ENCODE results near the gene CACNA1H.

GRCh38 chr16:1117926-1118325, 35.0 kb upstream of the CACNA1H start:
- TF ChIP-seq POLR2AphosphoS5 (IDR thresholded peaks at IDR 0.05) (no peak), CTCF (IDR thresholded peaks at IDR 0.05) (no peak)
